Gastroesophageal sphincter (tissue), 3 donors: Measurements from ENCODE around the gene DDHD1.

Experiments
- CTCF ChIP-seq, 4 experiments: fragments of 200-600 bp in 2 of 4; fragments of 450-650 bp in 2 of 4; sonication (generic) in 1 of 4; IDR thresholded peaks; one replicate each; pipeline ENCODE4 v1.5.1; 2017 to 2019; ENCODE audit warnings: antibody characterized with exemption in 4 of 4, mild to moderate bottlenecking in 2 of 4, moderate library complexity in 2 of 4
- POLR2A ChIP-seq, 2 donors: fragments of 450-650 bp; IDR thresholded peaks; one replicate each; pipeline ENCODE4 v1.6.1; 2017; ENCODE audit warnings: antibody characterized with exemption in 2 of 2, mild to moderate bottlenecking in 2 of 2, moderate library complexity in 1 of 2
- POLR2AphosphoS5 ChIP-seq: sonication (generic); formaldehyde crosslinking; IDR thresholded peaks from one replicate; pipeline ENCODE4 v1.6.1; 2017; ENCODE audit warnings: antibody characterized with exemption

- no peak for TF ChIP-seq POLR2A (IDR thresholded peaks at IDR 0.05)
- TF ChIP-seq CTCF (IDR thresholded peaks at IDR 0.05) = no peak
- TF ChIP-seq POLR2AphosphoS5 = no peak
Observed at GRCh38 chr14:52987514-52987913, 165.6 kb downstream of the DDHD1 start.
